Epithelial cell of esophagus (primary cell): Measurements from ENCODE around the gene TADA2B.

Experiments used
- DNase-seq: peaks from one replicate; pipeline ENCODE4 v3.0.0; 2010; ENCODE audit warnings: low read depth
- H3K4me3 ChIP-seq: 2 replicates; pipeline ENCODE4 v1.5.1; 2011; ENCODE audit warnings: mild to moderate bottlenecking, low read length, control low read depth
- CTCF ChIP-seq: IDR thresholded peaks from 2 replicates; pipeline ENCODE4 v1.5.1; 2011; ENCODE audit warnings: low read depth, mild to moderate bottlenecking, low read length, control low read depth, inconsistent platforms; ENCODE audit not compliant: insufficient read depth; ENCODE audit errors: missing control alignments

The TADA2B gene

GRCh38 chr4:7023486-7023885 is 19.7 kb upstream of the TADA2B start:
- TF ChIP-seq CTCF: no peak
- no peak overlapping the region for H3K4me3 ChIP-seq
- no peak for DNase-seq

- H3K4me3 ChIP-seq: no peak overlapping the region
- no peak for DNase-seq
- TF ChIP-seq CTCF: no peak
Observed at GRCh38 chr4:7023901-7024300, 19.3 kb upstream of the TADA2B start.

- H3K4me3 ChIP-seq: no peak overlapping the region
- no peak for DNase-seq
- no peak for TF ChIP-seq CTCF
Observed at GRCh38 chr4:7024336-7024890, 18.8 kb upstream of the TADA2B start.

GRCh38 chr4:7025040-7025602 is 18.1 kb upstream of the TADA2B start:
- DNase-seq: no peak
- no peak for TF ChIP-seq CTCF
- no peak overlapping the region for H3K4me3 ChIP-seq

GRCh38 chr4:7026107-7026506 is 17.1 kb upstream of the TADA2B start:
- TF ChIP-seq CTCF: no peak
- DNase-seq: no peak
- no peak overlapping the region for H3K4me3 ChIP-seq

- no peak for TF ChIP-seq CTCF
- DNase-seq: no peak
- H3K4me3 ChIP-seq: no peak overlapping the region
Observed at GRCh38 chr4:7027284-7027683, 15.9 kb upstream of the TADA2B start.

GRCh38 chr4:7027913-7028312 is 15.3 kb upstream of the TADA2B start:
- no peak overlapping the region for H3K4me3 ChIP-seq
- DNase-seq: no peak
- no peak for TF ChIP-seq CTCF
